Measurements from ENCODE around the gene SLC7A8.

DNA sequence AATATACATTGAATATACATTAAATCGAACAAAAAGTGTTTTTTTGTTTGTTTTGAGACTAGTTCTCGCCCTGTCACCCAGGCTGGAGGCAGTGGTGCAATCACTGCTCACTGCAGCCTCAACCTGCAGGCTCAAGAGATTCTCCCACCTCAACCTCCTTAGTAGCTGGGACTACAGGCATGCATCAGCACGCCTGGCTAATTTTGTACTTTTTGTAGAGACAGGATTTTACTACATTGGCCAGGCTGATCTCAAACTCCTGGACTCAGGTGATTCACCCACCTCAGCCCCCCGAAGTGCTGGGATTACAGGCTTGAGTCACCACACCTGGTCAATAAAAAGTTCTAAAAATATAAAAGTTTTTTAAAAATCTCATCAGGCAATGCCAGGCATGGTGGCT lies 44.1 kb upstream of the SLC7A8 start:
- TF ChIP-seq EZH2phosphoT487 (IDR thresholded peaks at IDR 0.05; ENCODE audit: borderline replicate concordance, low read length), result no peak
- TF ChIP-seq, protein P1, sequence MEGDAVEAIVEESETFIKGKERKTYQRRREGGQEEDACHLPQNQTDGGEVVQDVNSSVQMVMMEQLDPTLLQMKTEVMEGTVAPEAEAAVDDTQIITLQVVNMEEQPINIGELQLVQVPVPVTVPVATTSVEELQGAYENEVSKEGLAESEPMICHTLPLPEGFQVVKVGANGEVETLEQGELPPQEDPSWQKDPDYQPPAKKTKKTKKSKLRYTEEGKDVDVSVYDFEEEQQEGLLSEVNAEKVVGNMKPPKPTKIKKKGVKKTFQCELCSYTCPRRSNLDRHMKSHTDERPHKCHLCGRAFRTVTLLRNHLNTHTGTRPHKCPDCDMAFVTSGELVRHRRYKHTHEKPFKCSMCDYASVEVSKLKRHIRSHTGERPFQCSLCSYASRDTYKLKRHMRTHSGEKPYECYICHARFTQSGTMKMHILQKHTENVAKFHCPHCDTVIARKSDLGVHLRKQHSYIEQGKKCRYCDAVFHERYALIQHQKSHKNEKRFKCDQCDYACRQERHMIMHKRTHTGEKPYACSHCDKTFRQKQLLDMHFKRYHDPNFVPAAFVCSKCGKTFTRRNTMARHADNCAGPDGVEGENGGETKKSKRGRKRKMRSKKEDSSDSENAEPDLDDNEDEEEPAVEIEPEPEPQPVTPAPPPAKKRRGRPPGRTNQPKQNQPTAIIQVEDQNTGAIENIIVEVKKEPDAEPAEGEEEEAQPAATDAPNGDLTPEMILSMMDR (IDR thresholded peaks at IDR 0.05; ENCODE audit: low read depth, low read length, poor library complexity, severe bottlenecking), result no peak

Measured in DOHH2 (cell line).